Measurements from ENCODE around the gene BAX. TPM values are rescaled to one million over a fixed set of nuclear protein-coding genes. Genes with fewer than 3 reads are reported as not detected.
A peak's percentile ranks its signal among the peaks of the same experiment; 100 is the strongest.

The BAX gene
- total and polyA plus RNA-seq, 2 of the 13 experiments (the other 11 are each of a cell fraction or from before 2014, with no cell fraction given), result 139 to 176 TPM

DNA sequence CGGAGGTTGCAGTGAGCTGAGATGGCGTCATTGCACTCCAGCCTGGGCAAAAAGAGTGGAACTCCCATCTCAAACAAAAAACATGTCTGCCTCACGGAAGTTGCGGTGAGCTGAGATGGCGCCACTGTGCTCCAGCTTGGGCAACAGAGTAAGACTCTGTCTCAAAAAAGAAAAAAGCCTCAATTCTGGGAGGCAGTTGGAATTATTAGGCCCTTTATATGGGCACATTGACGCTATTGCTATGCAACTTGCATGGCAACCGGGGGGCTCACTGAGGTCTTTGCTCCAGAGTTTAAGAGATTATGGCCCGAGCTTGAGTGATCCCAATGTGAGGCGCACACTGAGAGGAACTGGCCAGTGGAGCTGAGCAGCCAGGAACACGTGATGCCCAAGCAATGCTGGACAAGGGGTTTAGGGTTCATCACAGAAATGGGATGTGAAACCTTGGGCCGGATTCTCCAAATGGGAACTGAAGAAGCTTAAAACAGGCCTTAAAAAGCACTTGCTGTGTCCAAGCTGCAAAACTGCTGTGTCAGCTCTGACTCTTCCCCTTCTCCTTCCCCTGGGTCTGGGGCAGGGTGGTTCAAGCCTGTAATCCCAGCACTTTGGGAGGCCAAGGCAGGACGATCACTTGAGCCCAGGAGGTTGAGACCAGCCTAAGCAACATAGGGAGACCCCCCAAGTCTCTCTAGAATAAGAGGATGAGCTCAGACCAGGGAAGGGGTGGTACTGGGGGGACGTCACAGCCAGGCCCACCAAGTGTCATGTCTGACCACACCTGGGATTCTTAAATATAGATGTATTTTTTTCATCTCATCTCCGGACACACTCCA, 12.9 kb downstream of the BAX start (continued):
- TF ChIP-seq, protein P1, sequence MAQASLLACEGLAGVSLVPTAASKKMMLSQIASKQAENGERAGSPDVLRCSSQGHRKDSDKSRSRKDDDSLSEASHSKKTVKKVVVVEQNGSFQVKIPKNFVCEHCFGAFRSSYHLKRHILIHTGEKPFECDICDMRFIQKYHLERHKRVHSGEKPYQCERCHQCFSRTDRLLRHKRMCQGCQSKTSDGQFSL (CRISPR knock-in tag; IDR thresholded peaks at IDR 0.05), result peak; percentile 42; the same call in 1 of the 2 replicates
- TF ChIP-seq TEAD3 (CRISPR knock-in tag; optimal IDR thresholded peaks at IDR 0.05; ENCODE audit: borderline replicate concordance) (no peak), SNRNP70 (IDR thresholded peaks at IDR 0.05; ENCODE audit: low read depth, low read length) (no peak), TEAD2 (CRISPR knock-in tag; IDR thresholded peaks at IDR 0.05) (no peak), ZSCAN20 (CRISPR knock-in tag; IDR thresholded peaks at IDR 0.05; ENCODE audit: borderline replicate concordance) (no peak), ZNF34 (CRISPR knock-in tag; IDR thresholded peaks at IDR 0.05; ENCODE audit: borderline replicate concordance) (no peak), MLLT10 (CRISPR knock-in tag; IDR thresholded peaks at IDR 0.05) (no peak), ZFY (CRISPR knock-in tag; IDR thresholded peaks at IDR 0.05) (no peak; the same call in 1 of the 2 replicates), PRPF4 (IDR thresholded peaks at IDR 0.05; ENCODE audit: low read depth, low read length, poor library complexity, severe bottlenecking) (no peak), ZNF326 (CRISPR knock-in tag; IDR thresholded peaks at IDR 0.05; ENCODE audit: borderline replicate concordance) (peak; percentile 96), MAFK (conservative IDR thresholded peaks at IDR 0.05 in 1 of 2, IDR thresholded peaks at IDR 0.05 in 1 of 2; ENCODE audit: low read length in 2 of 2) (peak; percentile 98 to 99), ARNT (IDR thresholded peaks at IDR 0.05) (no peak), PAF1 (CRISPR knock-in tag; IDR thresholded peaks at IDR 0.05) (peak; percentile 89; the same call in 1 of the 2 replicates), RFXANK (CRISPR knock-in tag; IDR thresholded peaks at IDR 0.05) (no peak; the same call in 1 of the 2 replicates), ATRX (CRISPR knock-in tag; IDR thresholded peaks at IDR 0.05; ENCODE audit: borderline replicate concordance) (no peak), ZFP37 (CRISPR knock-in tag; IDR thresholded peaks at IDR 0.05; ENCODE audit: borderline replicate concordance) (no peak; the same call in 1 of the 2 replicates), ZNF33B (CRISPR knock-in tag; IDR thresholded peaks at IDR 0.05) (no peak), CENPT (CRISPR knock-in tag; IDR thresholded peaks at IDR 0.05; ENCODE audit: low read depth) (no peak), MBD4 (IDR thresholded peaks at IDR 0.05; ENCODE audit: borderline replicate concordance, low read length) (peak; percentile 71; the same call in 1 of the 2 replicates), ZNF772 (CRISPR knock-in tag; IDR thresholded peaks at IDR 0.05) (0 out of 2 replicates have a peak, but pooled peaks have one; percentile 22), ZKSCAN5 (CRISPR knock-in tag; IDR thresholded peaks at IDR 0.05) (no peak), ZZZ3 (CRISPR knock-in tag; IDR thresholded peaks at IDR 0.05; ENCODE audit: borderline replicate concordance) (no peak)
- TF ChIP-seq, protein P2, sequence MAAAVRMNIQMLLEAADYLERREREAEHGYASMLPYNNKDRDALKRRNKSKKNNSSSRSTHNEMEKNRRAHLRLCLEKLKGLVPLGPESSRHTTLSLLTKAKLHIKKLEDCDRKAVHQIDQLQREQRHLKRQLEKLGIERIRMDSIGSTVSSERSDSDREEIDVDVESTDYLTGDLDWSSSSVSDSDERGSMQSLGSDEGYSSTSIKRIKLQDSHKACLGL (CRISPR knock-in tag; IDR thresholded peaks at IDR 0.05), result 0 out of 2 replicates have a peak, but pooled peaks have one; percentile 50
- TF ChIP-seq, protein P3, sequence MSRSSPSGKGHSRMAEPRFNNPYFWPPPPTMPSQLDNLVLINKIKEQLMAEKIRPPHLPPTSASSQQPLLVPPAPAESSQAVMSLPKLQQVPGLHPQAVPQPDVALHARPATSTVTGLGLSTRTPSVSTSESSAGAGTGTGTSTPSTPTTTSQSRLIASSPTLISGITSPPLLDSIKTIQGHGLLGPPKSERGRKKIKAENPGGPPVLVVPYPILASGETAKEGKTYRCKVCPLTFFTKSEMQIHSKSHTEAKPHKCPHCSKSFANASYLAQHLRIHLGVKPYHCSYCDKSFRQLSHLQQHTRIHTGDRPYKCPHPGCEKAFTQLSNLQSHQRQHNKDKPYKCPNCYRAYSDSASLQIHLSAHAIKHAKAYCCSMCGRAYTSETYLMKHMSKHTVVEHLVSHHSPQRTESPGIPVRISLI (CRISPR knock-in tag; IDR thresholded peaks at IDR 0.05; ENCODE audit: borderline replicate concordance), result no peak
- TF ChIP-seq, protein P4, sequence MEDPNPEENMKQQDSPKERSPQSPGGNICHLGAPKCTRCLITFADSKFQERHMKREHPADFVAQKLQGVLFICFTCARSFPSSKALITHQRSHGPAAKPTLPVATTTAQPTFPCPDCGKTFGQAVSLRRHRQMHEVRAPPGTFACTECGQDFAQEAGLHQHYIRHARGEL (CRISPR knock-in tag; IDR thresholded peaks at IDR 0.05), result no peak
- TF ChIP-seq, protein P5, sequence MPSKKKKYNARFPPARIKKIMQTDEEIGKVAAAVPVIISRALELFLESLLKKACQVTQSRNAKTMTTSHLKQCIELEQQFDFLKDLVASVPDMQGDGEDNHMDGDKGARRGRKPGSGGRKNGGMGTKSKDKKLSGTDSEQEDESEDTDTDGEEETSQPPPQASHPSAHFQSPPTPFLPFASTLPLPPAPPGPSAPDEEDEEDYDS (CRISPR knock-in tag; IDR thresholded peaks at IDR 0.05), result peak; percentile 30; the same call in 1 of the 2 replicates
